NAMALWA (cell line): ENCODE measurements around the gene TTLL13.
A peak's percentile ranks its signal among the peaks of the same experiment; 100 is the strongest.

ENCODE experiments used
- DNase-seq: peaks from one replicate; pipeline ENCODE4 v3.0.0-alpha.2; 2015; ENCODE audit warnings: low spot score

Gene TTLL13, protein sequence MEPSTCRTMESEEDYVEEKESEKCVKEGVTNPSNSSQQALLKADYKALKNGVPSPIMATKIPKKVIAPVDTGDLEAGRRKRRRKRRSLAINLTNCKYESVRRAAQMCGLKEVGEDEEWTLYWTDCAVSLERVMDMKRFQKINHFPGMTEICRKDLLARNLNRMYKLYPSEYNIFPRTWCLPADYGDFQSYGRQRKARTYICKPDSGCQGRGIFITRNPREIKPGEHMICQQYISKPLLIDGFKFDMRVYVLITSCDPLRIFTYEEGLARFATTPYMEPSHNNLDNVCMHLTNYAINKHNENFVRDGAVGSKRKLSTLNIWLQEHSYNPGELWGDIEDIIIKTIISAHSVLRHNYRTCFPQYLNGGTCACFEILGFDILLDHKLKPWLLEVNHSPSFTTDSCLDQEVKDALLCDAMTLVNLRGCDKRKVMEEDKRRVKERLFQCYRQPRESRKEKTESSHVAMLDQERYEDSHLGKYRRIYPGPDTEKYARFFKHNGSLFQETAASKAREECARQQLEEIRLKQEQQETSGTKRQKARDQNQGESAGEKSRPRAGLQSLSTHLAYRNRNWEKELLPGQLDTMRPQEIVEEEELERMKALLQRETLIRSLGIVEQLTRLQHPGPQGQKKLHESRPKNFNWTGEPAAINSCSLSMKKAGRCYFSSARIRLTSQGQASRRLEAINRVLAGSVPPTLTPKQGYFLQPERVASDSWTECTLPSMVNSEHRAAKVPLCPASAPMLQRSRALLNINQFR

DNA sequence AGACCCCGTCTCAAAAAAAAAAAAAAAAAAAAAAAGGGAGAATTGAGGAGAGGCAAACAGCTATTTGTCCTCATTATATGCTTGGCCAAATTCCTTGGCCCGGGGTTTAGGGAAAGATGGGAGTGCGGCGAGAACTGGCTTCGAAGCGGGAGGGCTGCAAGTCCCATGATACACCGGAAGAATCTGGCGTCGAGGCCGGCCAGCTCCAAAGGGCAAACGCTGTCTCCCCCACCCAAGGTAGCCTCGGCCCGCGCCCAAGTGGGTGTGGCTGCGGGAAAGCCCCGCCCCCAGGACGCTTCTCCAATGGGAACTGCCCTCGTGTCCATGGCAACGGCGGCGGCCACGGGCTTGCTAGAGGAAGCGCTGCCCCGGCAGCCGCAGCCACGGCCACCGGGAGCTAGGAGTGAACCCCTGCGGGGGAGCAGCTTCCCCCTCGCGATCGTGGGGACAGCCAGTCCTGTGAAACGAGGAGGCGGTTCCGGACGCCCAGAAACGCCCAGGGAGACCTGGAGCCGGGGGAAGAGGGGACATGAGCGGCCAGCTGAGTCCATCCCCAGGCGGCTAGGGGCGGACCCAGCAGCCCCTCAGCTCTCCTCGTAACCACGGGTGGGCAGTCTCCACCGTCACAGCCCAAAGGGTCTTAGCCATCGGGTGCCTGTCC, at the start of gene TTLL13:
TSS of gene TTLL13 (plus strand) at position 354 of the 661 bp plus-strand sequence. CDS start 1,075 bp downstream, outside the sequence.
- peak; percentile 33 for DNase-seq

- DNase-seq = peak; percentile 23
Measured at GRCh38 chr15:90200534-90201129, 48.7 kb upstream of the TTLL13 start.

DNA sequence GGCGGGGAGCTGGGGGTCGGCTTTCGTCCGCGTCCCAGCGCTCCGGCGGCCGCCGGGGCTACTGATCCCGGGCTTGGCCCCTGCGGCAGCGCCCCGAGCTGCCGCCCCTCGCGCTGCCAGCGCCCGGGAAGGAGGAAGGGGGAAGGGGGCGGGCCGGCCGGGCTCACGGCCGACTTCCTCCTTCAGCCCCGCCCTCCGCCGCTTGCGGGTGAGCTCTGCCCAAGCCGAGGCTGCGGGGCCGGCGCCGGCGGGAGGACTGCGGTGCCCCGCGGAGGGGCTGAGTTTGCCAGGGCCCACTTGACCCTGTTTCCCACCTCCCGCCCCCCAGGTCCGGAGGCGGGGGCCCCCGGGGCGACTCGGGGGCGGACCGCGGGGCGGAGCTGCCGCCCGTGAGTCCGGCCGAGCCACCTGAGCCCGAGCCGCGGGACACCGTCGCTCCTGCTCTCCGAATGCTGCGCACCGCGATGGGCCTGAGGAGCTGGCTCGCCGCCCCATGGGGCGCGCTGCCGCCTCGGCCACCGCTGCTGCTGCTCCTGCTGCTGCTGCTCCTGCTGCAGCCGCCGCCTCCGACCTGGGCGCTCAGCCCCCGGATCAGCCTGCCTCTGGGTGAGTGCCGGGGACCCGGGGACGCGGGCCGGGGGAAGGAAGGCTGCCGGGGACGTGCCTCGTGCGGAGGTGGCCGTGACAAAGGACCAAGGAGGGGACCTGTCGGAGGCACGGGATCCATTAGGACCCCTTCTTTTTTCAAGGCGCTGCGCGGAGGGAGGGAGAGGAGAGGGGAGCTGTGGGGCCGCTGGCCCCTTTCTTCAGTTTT, 48.0 kb upstream of the TTLL13 start, which contains the start of gene SEMA4B:
TSS of gene SEMA4B (plus strand) at position 201 of the 814 bp plus-strand sequence. CDS start at position 450, 249 bp downstream.
- DNase-seq = peak; percentile 81

- no peak for DNase-seq
Measured at GRCh38 chr15:90201944-90202375, 47.4 kb upstream of the TTLL13 start.

DNA sequence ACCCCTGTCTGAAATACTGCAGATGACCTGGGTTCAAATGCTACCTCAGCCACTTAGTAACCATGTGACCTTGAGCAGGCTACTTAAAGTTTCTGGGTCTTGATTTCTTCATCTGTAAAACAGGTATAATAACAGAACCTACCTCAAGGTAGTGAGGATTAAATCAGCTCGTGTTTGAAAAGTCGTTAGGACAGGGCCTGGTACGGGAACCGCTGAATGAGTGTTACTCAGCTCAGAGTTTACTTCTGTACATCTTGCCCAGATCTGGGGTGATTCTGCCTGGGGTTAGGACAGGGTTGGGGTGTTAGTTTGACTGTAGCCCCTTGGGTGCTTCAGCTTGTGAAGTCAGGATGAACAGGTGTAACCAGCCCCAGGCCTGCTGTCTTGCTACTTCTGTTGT, 46.4 kb upstream of the TTLL13 start:
- no peak for DNase-seq

DNA sequence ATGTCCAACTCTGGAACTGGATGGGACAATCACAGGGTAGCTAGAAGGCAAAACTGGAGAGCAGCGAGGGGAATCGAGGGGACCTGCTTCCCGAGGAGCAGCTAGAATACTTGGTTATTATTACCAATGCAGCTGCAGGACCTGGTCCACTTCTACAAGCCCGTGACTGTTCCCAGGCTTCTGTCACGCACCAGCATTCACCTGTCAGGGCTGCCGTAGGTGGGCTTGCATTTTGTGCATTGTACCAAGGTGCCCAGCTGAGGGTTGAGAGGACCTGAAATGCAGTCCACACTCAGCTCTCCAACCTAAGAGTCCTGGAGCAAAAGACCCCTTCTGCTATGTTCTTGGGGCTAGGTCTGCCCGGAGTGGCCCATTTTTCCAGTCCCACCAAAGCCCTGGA, 45.9 kb upstream of the TTLL13 start:
- no peak for DNase-seq

DNA sequence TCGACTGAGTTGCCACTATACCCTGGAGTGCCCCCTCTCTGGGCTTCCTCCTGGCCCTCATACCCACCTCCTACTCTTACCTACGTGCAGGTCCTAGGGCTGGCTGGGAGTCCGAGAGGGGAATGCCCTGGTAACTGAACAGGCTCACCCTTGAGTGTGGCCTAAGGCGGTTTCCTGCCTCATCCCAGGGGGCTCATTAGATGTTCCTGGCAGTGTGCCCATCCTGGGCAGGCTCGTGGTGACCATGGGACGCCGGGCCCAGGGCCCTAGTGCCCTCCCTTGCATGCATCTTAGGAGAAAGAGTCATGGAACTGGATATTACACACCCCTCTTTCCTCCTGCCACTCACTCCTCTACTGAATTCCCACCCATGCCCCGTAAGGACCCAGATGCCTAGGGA, 45.4 kb upstream of the TTLL13 start:
- DNase-seq = no peak

DNA sequence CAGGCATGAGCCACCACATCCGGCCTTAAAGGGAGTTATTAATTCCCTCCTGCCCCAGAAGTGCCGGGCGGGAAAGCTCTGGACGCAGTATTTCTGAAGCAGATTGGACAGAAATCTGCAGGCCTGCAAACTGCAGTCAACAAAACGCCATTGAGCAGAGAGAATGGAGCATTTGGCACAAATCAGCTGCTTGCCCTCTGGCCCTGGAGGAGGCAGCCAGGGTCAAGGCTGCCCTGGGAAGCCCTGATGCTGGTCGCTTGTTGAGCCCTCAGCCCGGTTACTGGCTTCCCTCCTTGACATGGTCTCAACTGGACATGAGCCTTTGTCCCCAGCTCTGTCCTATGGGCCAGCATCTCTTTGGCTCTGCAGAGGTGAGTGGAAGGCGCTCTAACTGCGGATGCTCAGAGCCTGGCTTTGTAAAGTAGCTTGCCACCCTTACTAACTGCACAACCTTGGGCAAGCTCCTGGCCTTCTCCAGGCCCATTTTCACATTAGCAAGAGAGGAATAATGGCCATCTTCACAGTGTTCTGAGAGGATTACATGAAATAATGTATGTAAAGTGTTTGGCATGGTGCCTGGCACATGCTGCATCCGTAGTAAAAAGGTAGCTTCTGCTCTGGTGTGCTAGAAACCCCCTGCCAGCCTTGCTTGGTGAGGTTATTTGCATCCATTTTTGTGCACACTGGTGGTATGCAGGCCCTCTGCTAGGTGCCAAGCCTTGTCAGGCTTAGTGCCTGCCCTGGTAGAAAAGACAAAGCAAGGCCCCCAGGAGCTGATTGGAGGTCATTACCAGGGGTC, 44.1 kb upstream of the TTLL13 start:
- DNase-seq = no peak

GRCh38 chr15:90205886-90206285, 43.5 kb upstream of the TTLL13 start:
- DNase-seq = no peak

- no peak for DNase-seq
Measured at GRCh38 chr15:90207252-90207651, 42.1 kb upstream of the TTLL13 start.

GRCh38 chr15:90208356-90208755, 41.0 kb upstream of the TTLL13 start:
- DNase-seq = no peak

GRCh38 chr15:90209591-90209990, 39.8 kb upstream of the TTLL13 start:
- no peak for DNase-seq

DNA sequence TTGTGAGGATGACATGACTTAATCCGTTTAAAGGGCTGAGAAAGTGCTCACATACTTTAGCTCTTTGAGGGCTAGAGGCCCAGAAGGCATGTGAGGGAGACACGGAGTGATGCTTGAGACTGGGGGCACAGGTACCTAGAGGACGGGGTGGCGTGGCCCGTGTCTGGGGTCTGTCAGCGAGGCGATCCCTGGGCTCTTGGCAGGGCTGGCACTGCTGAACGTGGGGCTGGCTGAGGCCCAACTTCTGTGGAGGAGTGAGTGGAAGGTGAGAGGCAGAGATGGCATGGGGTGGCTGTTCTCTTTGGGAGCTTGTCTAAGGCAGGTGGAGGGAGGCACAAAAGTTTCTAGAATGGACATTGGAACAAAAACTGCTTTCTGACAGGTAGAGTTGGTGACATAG, 38.8 kb upstream of the TTLL13 start:
- DNase-seq = no peak

DNA sequence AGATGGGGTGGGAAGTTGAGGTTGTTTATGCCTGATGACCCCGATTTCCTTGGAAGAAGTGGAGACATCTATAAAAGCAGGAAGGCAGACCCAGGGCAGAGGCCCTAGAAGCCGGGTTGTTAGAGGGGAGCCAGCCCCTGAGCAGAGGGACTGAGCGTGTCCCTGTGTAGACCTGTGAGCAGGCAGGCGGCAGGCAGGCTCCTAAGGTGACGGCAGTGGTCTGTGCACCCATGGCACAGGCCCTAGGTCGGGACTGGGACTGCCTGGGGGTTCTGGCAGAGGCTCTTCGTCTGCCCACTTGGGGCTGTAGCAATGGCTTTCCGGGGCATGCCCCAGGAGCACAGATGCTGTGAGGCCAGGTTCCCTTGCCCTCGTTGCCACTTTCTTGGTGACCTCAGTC, 38.3 kb upstream of the TTLL13 start:
- no peak for DNase-seq

DNA sequence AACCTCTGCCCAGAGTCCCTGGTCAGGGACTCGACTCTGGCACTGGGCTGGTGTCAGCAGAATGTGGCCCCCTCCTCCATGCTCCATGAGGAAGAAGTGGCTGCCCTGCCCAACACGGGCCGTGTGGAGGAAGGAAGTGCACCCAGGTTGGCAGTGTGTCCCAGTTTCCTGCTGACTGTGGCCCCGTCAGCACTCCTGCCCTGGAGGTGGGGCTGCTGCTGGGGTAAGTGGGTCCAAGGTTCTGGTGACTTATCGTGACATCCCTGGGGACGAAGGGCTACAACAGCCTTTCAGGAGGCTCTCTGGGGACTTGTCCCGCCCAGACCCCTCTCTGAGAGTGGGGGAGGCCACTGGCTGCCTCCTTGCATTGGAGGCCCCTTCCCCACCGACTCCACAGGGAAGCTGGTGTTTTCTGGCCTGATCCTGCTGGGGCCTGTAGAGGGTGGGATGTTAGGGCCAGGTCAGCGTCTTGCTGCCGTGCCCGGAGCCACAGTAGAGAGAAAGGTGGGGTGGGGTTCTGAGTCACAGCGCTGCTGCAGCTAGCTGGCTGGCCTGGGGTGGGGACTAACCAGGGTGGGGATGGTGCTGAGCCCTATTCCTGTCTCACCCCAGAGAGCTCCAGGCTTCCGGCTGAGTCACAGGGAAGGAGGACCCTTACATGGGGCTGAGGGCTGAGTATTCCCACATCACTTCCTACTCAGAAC, 37.8 kb upstream of the TTLL13 start:
- DNase-seq = no peak

DNA sequence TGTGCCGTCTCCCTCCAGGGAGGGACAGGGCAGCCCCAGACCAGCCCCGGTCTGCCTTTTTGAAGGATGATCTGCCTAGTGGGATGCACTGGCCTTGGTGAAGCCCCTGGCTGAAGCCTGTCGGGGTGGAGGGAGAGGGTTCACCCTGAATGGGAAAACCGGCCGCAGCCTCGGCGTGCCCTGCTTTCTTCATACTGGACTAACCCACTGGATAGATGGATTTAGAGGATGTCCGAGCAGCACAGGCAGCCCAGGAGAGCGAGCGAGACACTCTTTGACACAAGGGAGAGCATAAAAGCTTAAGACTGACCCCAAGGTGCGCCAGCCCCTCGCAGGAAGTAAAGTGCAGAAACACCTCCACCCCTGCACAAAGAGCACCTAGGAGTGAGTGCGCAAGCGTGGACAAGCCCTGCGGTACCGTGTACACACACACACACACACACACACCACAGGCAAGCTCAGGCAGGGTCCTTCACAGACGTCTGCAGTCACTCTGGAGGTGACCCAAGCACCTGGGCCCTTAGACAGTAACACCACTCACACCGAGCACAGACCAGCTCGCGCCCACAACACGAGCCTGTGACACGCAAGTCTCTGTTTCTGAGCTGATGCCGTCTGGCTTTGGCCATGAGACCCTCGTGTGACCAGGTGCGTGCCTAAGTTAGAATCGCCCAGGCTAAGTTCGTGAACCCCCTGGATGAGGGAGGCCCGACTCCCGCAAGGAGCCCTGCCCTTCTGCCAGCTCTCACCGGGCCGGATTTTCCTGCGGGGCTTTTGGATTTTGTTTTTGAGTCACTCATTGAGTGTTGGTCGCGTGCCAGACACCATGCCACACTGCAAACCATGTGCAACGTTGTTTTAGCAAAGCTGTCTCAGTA, 36.9 kb upstream of the TTLL13 start:
- DNase-seq = no peak

DNA sequence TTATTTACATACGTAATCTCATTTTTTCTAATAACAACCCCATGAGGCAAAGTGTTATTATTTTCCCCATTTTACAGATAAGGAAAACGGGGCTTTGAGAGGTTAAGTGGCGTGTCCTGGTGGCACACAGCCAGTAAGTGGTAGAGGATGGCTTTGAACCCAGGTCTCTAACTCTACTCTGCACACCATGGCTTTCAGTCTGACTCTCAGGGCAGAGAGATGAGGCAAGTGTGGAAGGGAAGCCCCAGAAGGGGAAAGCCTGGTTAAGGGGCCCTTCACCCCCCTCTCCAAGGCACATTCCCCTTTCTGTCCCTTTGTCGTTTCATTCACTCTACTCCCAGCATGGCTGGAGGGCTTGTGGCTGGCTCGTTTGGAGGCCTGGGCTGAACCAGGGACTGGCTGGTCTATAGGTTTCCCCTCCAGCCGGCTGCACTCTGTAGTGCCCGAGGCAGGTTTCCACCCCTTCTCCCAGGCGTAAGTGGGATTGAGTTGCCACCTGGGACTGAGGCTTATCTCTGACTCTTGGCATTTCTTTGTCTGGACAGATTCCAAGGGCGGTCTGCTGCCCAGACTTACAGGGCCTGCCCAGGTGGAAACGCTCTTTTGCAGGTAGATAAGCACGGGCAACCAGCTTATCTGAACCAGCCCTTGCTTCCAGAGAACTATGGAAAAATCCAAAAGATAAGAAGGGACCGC, 36.1 kb upstream of the TTLL13 start:
- no peak for DNase-seq

DNA sequence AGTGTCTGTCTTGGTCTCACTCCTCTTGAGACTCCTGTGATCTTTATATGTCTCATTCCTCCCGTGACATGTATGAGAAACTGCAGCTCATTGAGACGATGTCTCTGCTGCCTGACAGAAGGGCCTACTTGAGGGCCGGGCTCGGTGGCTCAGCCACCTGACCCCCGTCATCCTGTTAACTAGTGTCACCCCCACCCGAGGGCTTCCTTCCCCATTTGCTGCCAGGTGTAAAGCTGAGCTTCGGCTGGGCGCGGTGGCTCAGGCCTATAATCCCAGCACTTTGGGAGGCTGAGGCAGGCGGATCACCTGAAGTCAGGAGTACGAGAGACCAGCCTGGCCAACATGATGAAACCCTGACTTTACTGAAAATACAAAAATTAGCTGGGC, 35.5 kb upstream of the TTLL13 start:
- DNase-seq = no peak
